AG04450 (cell line): ENCODE results near the gene SYNGR2. TPM values are rescaled to one million over a fixed set of nuclear protein-coding genes. Genes with fewer than 3 reads are reported as not detected.
A peak's percentile ranks its signal among the peaks of the same experiment; 100 is the strongest.

Experiments
- CTCF ChIA-PET: fragments of 300-600, 350-600 bp; formaldehyde crosslinking; extraction: SDS; loops from one replicate; lab custom pipeline; 2022; ENCODE audit warnings: antibody characterized with exemption, inconsistent platforms; lab: Charles Lee
- POLR2A ChIA-PET: fragments of 350-600 bp; formaldehyde crosslinking; extraction: SDS; loops from one replicate; lab custom pipeline; 2021; ENCODE audit warnings: antibody characterized with exemption, inconsistent platforms; lab: Yijun Ruan, JAX
- DNase-seq: peaks from one replicate; pipeline ENCODE4 v3.0.0-alpha.2; 2011; ENCODE audit warnings: low read depth, low spot score
- H3K27ac ChIP-seq: one replicate; pipeline ENCODE4 v1.5.1; 2012; ENCODE audit warnings: low read depth, low read length, control low read depth
- H3K27me3 ChIP-seq: one replicate; pipeline ENCODE4 v1.6.0; 2012; ENCODE audit warnings: low read length; ENCODE audit not compliant: control insufficient read depth, insufficient read depth
- H3K4me3 ChIP-seq: 2 replicates; pipeline ENCODE4 v1.5.1; 2011; ENCODE audit warnings: mild to moderate bottlenecking, low read depth, low read length, control low read depth
- H3K9me3 ChIP-seq: 2 replicates; pipeline ENCODE4 v1.5.1; 2012; ENCODE audit warnings: low read length; ENCODE audit not compliant: control insufficient read depth, insufficient read depth
- polyA plus RNA-seq: library from polyadenylated mRNA; depleted of rRNA; stranded (reverse); fragments of >200 nt; gene quantifications from 2 replicates; pipeline ENCODE4 v1.2.3, GENCODE V29; 2011
- TF ChIP-seq, protein P1 (sequence below): IDR thresholded peaks from 2 replicates; pipeline ENCODE4 v1.5.1; 2011; ENCODE audit warnings: low read depth, low read length, control low read depth, inconsistent platforms

Gene SYNGR2
- polyA plus RNA-seq, 1 experiment, result 26.7 TPM

DNA sequence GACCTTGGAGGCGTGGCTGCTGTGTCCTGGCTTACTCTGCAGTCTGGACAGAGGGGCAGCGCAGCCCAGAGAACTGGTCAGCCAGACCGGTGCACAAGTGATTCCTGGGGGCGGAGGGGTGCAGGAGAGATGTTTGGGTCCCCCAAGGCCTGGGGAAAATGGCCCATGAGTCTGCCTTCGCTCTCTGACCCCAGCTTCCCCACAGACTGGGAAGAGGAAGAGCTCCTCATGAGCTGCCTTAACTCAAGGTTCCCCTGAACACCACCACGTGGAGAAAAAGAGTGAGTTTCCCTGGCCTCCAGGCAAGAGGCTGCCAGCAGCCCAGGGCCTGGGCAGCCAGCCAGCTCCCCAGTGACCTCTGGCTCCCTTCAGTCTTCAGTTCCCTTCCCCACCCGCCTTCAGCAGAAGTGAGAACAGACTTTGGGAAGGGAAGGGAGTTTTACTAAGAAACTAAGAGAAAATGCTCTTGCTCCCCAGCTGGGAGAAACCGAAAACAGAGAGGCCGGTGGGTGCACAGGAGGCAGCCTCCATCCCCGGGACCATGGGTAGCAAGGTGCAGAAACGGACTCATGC lies 24.1 kb upstream of the SYNGR2 start:
- Histone ChIP-seq H3K27me3 (no peaks in the 10 kb centered on the region), H3K9me3 (peaks cover 5% of the 10 kb centered on the region; the same call in 1 of the 2 replicates), H3K4me3 (no peak overlapping the region), H3K27ac (no peak overlapping the region)
- TF ChIP-seq, protein P1, sequence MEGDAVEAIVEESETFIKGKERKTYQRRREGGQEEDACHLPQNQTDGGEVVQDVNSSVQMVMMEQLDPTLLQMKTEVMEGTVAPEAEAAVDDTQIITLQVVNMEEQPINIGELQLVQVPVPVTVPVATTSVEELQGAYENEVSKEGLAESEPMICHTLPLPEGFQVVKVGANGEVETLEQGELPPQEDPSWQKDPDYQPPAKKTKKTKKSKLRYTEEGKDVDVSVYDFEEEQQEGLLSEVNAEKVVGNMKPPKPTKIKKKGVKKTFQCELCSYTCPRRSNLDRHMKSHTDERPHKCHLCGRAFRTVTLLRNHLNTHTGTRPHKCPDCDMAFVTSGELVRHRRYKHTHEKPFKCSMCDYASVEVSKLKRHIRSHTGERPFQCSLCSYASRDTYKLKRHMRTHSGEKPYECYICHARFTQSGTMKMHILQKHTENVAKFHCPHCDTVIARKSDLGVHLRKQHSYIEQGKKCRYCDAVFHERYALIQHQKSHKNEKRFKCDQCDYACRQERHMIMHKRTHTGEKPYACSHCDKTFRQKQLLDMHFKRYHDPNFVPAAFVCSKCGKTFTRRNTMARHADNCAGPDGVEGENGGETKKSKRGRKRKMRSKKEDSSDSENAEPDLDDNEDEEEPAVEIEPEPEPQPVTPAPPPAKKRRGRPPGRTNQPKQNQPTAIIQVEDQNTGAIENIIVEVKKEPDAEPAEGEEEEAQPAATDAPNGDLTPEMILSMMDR, result 0 out of 2 replicates have a peak, but pooled peaks have one; percentile 6
- peak; percentile 56 for DNase-seq
- POLR2A ChIA-PET, result interaction anchor here (0.5 kb wide), 1 partner anchor 55 kb away, joined by 4 read pairs; no protein-coding TSS in a partner anchor
- CTCF ChIA-PET, result no interaction called here

DNA sequence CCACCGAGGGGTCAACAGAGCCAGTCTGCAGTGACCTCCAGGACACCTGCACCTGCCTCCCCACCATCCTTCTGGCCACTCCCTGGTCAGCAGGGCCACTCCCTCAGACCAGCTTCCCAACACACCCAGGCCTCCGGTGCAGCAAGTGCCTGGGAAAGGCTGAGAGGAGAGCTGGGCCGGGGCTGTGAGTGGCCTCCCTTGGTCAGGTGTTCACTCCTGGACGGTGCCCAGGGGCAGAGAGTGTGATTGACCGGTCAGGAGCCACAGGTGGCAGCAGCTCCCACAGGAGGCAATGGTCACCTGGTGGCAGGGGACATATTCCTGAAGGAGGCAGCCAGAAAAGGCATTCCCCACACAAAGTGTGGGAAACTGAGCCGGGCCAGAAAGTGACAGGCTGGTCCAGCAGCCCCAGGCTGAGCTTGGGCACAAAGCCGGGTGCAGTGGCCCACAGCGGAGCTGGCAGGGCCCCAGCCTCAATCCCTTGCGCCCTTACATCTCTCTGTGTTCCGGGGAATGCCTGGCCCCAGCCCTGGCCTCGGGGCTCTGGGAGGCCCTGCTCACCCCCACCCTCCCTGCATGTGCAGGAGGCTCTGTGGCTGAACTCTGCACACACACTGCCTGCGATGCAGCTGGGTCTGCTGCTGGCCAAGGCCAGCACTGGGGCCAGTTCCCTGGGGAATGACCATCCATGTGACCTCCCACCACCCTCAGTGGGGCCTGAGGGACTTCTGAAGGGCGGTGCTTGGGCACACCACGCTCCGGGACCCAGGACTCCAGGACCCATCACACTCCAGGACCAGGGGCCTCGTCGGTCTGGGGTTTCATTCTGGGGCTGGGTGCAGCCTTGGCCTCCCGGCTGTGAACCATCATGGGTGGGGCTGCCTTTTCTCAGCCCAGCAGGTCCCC lies 23.4 kb upstream of the SYNGR2 start:
- no peak overlapping the region for H3K4me3 ChIP-seq
- ChIA-PET CTCF (no interaction called here), POLR2A (no interaction called here)
- H3K27me3 ChIP-seq, result no peaks in the 10 kb centered on the region
- H3K27ac ChIP-seq, result no peak overlapping the region
- peaks cover 5% of the 10 kb centered on the region; the same call in 1 of the 2 replicates for H3K9me3 ChIP-seq
- TF ChIP-seq, protein P1, result no peak
- no peak for DNase-seq

DNA sequence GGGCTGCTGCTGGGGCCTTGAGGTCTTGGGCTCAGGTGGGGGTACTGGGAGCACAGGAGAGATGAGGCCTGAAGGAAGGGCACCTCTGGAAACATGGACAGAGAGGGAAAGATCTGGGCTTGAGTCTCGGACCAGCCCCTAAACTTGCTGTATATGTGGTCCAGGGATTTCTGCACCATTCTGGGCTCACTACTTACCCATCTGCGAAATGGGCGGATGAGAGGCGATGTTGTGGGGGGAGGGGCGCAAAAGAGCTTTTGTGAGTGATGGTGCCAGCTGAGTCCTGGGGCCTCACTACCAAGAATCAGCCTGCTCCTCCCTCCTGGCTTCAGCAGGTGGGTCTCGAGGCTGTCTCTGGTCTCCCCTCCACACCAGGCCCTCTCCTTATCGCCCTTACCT lies 21.9 kb upstream of the SYNGR2 start:
- no peak for DNase-seq
- no peaks in the 10 kb centered on the region for H3K27me3 ChIP-seq
- no peak overlapping the region for H3K27ac ChIP-seq
- ChIA-PET CTCF (no interaction called here), POLR2A (no interaction called here)
- TF ChIP-seq, protein P1, result no peak
- no peak overlapping the region for H3K4me3 ChIP-seq
- no peaks in the 10 kb centered on the region; the same call in 1 of the 2 replicates for H3K9me3 ChIP-seq

DNA sequence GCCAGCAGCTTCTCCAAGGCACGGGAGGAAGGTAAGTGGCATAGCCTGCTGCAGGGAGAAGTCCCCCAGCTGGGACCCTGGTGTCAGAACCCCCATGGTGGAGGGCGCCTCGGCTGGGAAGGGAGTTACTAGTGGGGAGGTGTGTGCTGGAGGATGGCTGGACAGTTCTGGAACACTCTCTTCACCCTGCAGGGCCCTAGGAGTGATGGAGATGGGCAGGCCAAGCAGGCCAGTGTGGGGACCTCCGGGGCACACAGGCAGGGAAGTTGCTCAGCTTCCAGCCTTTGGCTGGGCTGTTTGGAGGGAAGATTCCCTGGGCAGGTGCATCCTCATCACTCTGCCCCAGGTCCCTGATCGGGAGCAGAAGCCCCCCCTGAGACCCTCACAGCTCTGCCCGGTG lies 21.5 kb upstream of the SYNGR2 start:
- H3K9me3 ChIP-seq, result no peaks in the 10 kb centered on the region; the same call in 1 of the 2 replicates
- ChIA-PET CTCF (no interaction called here), POLR2A (no interaction called here)
- H3K27ac ChIP-seq, result peak overlapping the region; percentile 11
- TF ChIP-seq, protein P1, result no peak
- no peaks in the 10 kb centered on the region for H3K27me3 ChIP-seq
- no peak overlapping the region for H3K4me3 ChIP-seq
- no peak for DNase-seq
